ENCODE data around the gene ASCC3.

Gene ASCC3

GRCh38 chr6:100880853-100881706 lies at the start of gene ASCC3:
ASCC3 (minus strand) TSS chr6:100881329; CDS start chr6:100867997, 13,332 bp downstream.
- H3K36me3 ChIP-seq (ENCODE audit: insufficient read depth, low read depth, low read length), result no peaks in the 10 kb centered on the region
- H3K4me1 ChIP-seq (ENCODE audit: insufficient read depth, low read length), result peaks cover 58% of the 10 kb centered on the region
- no peaks in the 10 kb centered on the region for H3K9me3 ChIP-seq (ENCODE audit: insufficient read depth, low read depth, low read length)
- H3K9ac ChIP-seq (ENCODE audit: low read depth, low read length), result peak within 1 kb of the TSS; percentile 87
- peak within 1 kb of the TSS; percentile 93 for H3K4me3 ChIP-seq (ENCODE audit: low read length)
- peak within 1 kb of the TSS; percentile 21 for H3K27ac ChIP-seq (ENCODE audit: low read length)
- no peaks in the 10 kb centered on the region for H3K27me3 ChIP-seq (ENCODE audit: insufficient read depth, low read length)

- Histone ChIP-seq H3K27me3 (ENCODE audit: insufficient read depth, low read length) (no peaks in the 10 kb centered on the region), H3K36me3 (ENCODE audit: insufficient read depth, low read depth, low read length) (no peaks in the 10 kb centered on the region), H3K9me3 (ENCODE audit: insufficient read depth, low read depth, low read length) (no peaks in the 10 kb centered on the region), H3K4me3 (ENCODE audit: low read length) (no peak overlapping the region), H3K9ac (ENCODE audit: low read depth, low read length) (no peak overlapping the region), H3K4me1 (ENCODE audit: insufficient read depth, low read length) (no peaks in the 10 kb centered on the region), H3K27ac (ENCODE audit: low read length) (no peak overlapping the region)
Observed at GRCh38 chr6:100925749-100926148, 44.6 kb upstream of the ASCC3 start.

- no peaks in the 10 kb centered on the region for H3K36me3 ChIP-seq (ENCODE audit: insufficient read depth, low read depth, low read length)
Observed at GRCh38 chr6:100924534-100925227, 43.6 kb upstream of the ASCC3 start.

GRCh38 chr6:100923481-100924165 lies 42.5 kb upstream of the ASCC3 start:
- Histone ChIP-seq H3K9ac (ENCODE audit: low read depth, low read length) (no peak overlapping the region), H3K27ac (ENCODE audit: low read length) (no peak overlapping the region), H3K9me3 (ENCODE audit: insufficient read depth, low read depth, low read length) (no peaks in the 10 kb centered on the region), H3K27me3 (ENCODE audit: insufficient read depth, low read length) (no peaks in the 10 kb centered on the region), H3K4me3 (ENCODE audit: low read length) (no peak overlapping the region), H3K36me3 (ENCODE audit: insufficient read depth, low read depth, low read length) (no peaks in the 10 kb centered on the region), H3K4me1 (ENCODE audit: insufficient read depth, low read length) (no peaks in the 10 kb centered on the region)

More at GRCh38 chr6:100924534-100925227, 43.6 kb upstream of the ASCC3 start:
- H3K9me3 ChIP-seq (ENCODE audit: insufficient read depth, low read depth, low read length), result no peaks in the 10 kb centered on the region
- no peak overlapping the region for H3K4me3 ChIP-seq (ENCODE audit: low read length)
- H3K27ac ChIP-seq (ENCODE audit: low read length), result no peak overlapping the region
- H3K9ac ChIP-seq (ENCODE audit: low read depth, low read length), result no peak overlapping the region
- H3K4me1 ChIP-seq (ENCODE audit: insufficient read depth, low read length), result no peaks in the 10 kb centered on the region
- H3K27me3 ChIP-seq (ENCODE audit: insufficient read depth, low read length), result no peaks in the 10 kb centered on the region

GRCh38 chr6:100920028-100920605 lies 39.0 kb upstream of the ASCC3 start:
- Histone ChIP-seq H3K27me3 (ENCODE audit: insufficient read depth, low read length) (no peaks in the 10 kb centered on the region), H3K4me1 (ENCODE audit: insufficient read depth, low read length) (no peaks in the 10 kb centered on the region), H3K4me3 (ENCODE audit: low read length) (no peak overlapping the region), H3K9ac (ENCODE audit: low read depth, low read length) (no peak overlapping the region), H3K36me3 (ENCODE audit: insufficient read depth, low read depth, low read length) (no peaks in the 10 kb centered on the region), H3K9me3 (ENCODE audit: insufficient read depth, low read depth, low read length) (no peaks in the 10 kb centered on the region), H3K27ac (ENCODE audit: low read length) (no peak overlapping the region)

- Histone ChIP-seq H3K9ac (ENCODE audit: low read depth, low read length) (no peak overlapping the region), H3K27me3 (ENCODE audit: insufficient read depth, low read length) (no peaks in the 10 kb centered on the region), H3K4me1 (ENCODE audit: insufficient read depth, low read length) (no peaks in the 10 kb centered on the region), H3K4me3 (ENCODE audit: low read length) (no peak overlapping the region), H3K9me3 (ENCODE audit: insufficient read depth, low read depth, low read length) (no peaks in the 10 kb centered on the region), H3K36me3 (ENCODE audit: insufficient read depth, low read depth, low read length) (no peaks in the 10 kb centered on the region), H3K27ac (ENCODE audit: low read length) (no peak overlapping the region)
Observed at GRCh38 chr6:100918152-100918551, 37.0 kb upstream of the ASCC3 start.

GRCh38 chr6:100915876-100916275 lies 34.7 kb upstream of the ASCC3 start:
- Histone ChIP-seq H3K27me3 (ENCODE audit: insufficient read depth, low read length) (no peaks in the 10 kb centered on the region), H3K27ac (ENCODE audit: low read length) (no peak overlapping the region), H3K4me1 (ENCODE audit: insufficient read depth, low read length) (no peaks in the 10 kb centered on the region), H3K9ac (ENCODE audit: low read depth, low read length) (no peak overlapping the region), H3K9me3 (ENCODE audit: insufficient read depth, low read depth, low read length) (no peaks in the 10 kb centered on the region), H3K4me3 (ENCODE audit: low read length) (no peak overlapping the region), H3K36me3 (ENCODE audit: insufficient read depth, low read depth, low read length) (no peaks in the 10 kb centered on the region)

- Histone ChIP-seq H3K4me1 (ENCODE audit: insufficient read depth, low read length) (no peaks in the 10 kb centered on the region), H3K27me3 (ENCODE audit: insufficient read depth, low read length) (no peaks in the 10 kb centered on the region), H3K36me3 (ENCODE audit: insufficient read depth, low read depth, low read length) (no peaks in the 10 kb centered on the region), H3K4me3 (ENCODE audit: low read length) (peak overlapping the region; percentile 70), H3K9me3 (ENCODE audit: insufficient read depth, low read depth, low read length) (no peaks in the 10 kb centered on the region), H3K27ac (ENCODE audit: low read length) (no peak overlapping the region), H3K9ac (ENCODE audit: low read depth, low read length) (peak overlapping the region; percentile 48; the same call in 1 of the 2 replicates)
Observed at GRCh38 chr6:100913400-100914276, 32.5 kb upstream of the ASCC3 start.

GRCh38 chr6:100906325-100906724 lies 25.2 kb upstream of the ASCC3 start:
- Histone ChIP-seq H3K9ac (ENCODE audit: low read depth, low read length) (no peak overlapping the region), H3K4me3 (ENCODE audit: low read length) (no peak overlapping the region), H3K9me3 (ENCODE audit: insufficient read depth, low read depth, low read length) (no peaks in the 10 kb centered on the region), H3K27ac (ENCODE audit: low read length) (no peak overlapping the region), H3K36me3 (ENCODE audit: insufficient read depth, low read depth, low read length) (no peaks in the 10 kb centered on the region), H3K4me1 (ENCODE audit: insufficient read depth, low read length) (no peaks in the 10 kb centered on the region), H3K27me3 (ENCODE audit: insufficient read depth, low read length) (no peaks in the 10 kb centered on the region)

GRCh38 chr6:100905067-100905466 lies 23.9 kb upstream of the ASCC3 start:
- H3K4me3 ChIP-seq (ENCODE audit: low read length), result no peak overlapping the region
- H3K36me3 ChIP-seq (ENCODE audit: insufficient read depth, low read depth, low read length), result no peaks in the 10 kb centered on the region
- H3K9me3 ChIP-seq (ENCODE audit: insufficient read depth, low read depth, low read length), result no peaks in the 10 kb centered on the region

GRCh38 chr6:100904316-100904715 lies 23.2 kb upstream of the ASCC3 start:
- Histone ChIP-seq H3K27me3 (ENCODE audit: insufficient read depth, low read length) (no peaks in the 10 kb centered on the region), H3K9ac (ENCODE audit: low read depth, low read length) (no peak overlapping the region), H3K4me3 (ENCODE audit: low read length) (no peak overlapping the region), H3K9me3 (ENCODE audit: insufficient read depth, low read depth, low read length) (peaks cover 3% of the 10 kb centered on the region), H3K27ac (ENCODE audit: low read length) (no peak overlapping the region), H3K36me3 (ENCODE audit: insufficient read depth, low read depth, low read length) (no peaks in the 10 kb centered on the region), H3K4me1 (ENCODE audit: insufficient read depth, low read length) (no peaks in the 10 kb centered on the region)

More at GRCh38 chr6:100905067-100905466, 23.9 kb upstream of the ASCC3 start:
- no peak overlapping the region for H3K9ac ChIP-seq (ENCODE audit: low read depth, low read length)
- H3K4me1 ChIP-seq (ENCODE audit: insufficient read depth, low read length), result no peaks in the 10 kb centered on the region
- H3K27ac ChIP-seq (ENCODE audit: low read length), result no peak overlapping the region
- no peaks in the 10 kb centered on the region for H3K27me3 ChIP-seq (ENCODE audit: insufficient read depth, low read length)
